GM12875 (cell line): ENCODE data around the gene MS4A18.

ENCODE experiments used
- H3K4me3 ChIP-seq: one replicate; pipeline ENCODE4 v1.5.1; 2011; ENCODE audit warnings: low read depth, low read length, control low read depth
- CTCF ChIP-seq: IDR thresholded peaks from 2 replicates; pipeline ENCODE4 v1.5.1; 2011; ENCODE audit warnings: low read depth, mild to moderate bottlenecking, control low read depth, inconsistent platforms, low read length, moderate library complexity, borderline replicate concordance; ENCODE audit not compliant: insufficient read depth

The MS4A18 gene

GRCh38 chr11:60717956-60718355, 6.6 kb upstream of the MS4A18 start:
- TF ChIP-seq CTCF, result no peak
- H3K4me3 ChIP-seq, result no peak overlapping the region

DNA sequence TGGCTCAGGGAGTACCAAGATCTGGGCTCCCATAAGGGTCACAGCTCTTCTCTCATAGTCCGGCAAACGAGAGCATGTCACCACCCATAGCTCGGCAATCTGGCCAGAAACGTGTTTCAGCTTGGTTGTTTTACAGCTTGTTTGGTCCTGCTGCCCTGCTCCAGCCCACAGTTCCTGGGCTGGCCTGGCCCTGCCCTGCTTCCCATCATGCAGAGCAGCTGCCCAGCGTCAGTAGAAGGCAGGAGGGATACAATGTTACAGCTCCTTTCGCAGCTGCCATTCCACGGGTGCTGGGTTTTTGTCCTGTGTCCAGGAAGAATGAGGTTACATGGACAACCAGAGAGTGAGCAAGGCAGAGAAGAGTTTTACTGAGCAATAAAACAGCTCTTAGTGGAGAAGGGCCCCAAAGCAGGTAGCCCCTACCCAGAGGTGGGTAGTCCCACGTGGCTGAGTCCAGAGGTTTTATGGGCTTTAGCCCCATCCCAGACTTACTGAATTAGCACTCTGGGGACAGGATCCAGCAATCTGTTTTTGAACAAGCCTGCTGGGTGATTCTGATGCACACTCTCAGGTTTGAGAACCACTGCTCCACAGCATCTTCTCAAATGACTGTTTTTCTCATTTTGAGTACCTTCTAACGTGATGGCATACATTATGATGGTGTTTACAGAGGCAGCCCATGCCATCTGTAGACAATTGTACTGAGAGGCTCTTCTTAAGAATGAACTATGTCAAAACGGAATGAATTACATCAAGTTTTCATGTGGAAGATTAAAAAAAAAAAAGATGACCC, 5.8 kb upstream of the MS4A18 start:
- H3K4me3 ChIP-seq, result no peak overlapping the region
- TF ChIP-seq CTCF, result no peak

DNA sequence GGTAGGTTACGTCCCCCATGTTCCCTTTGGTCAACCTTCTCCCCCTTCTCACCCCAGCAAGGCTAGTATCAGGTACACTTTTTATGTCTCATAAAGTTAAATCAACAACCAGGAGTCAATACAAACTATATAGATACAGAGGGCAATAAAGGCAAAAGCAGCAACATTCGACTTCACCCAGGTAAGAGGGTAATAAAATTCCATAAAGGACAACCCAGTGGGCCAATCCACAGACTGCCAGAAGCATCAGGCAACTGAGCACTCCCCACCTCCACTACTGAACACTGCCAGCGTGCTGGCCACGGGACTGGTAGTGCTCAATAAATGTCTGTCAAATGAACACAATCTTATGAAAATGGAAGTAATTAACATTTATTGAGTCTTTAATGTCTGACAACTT, 5.1 kb upstream of the MS4A18 start:
- H3K4me3 ChIP-seq, result no peak overlapping the region
- TF ChIP-seq CTCF, result no peak

- TF ChIP-seq CTCF, result no peak
- H3K4me3 ChIP-seq, result no peak overlapping the region
Measured at GRCh38 chr11:60720460-60720859, 4.1 kb upstream of the MS4A18 start.

- no peak for TF ChIP-seq CTCF
- no peak overlapping the region for H3K4me3 ChIP-seq
Measured at GRCh38 chr11:60725592-60725991, 1.1 kb downstream of the MS4A18 start.

DNA sequence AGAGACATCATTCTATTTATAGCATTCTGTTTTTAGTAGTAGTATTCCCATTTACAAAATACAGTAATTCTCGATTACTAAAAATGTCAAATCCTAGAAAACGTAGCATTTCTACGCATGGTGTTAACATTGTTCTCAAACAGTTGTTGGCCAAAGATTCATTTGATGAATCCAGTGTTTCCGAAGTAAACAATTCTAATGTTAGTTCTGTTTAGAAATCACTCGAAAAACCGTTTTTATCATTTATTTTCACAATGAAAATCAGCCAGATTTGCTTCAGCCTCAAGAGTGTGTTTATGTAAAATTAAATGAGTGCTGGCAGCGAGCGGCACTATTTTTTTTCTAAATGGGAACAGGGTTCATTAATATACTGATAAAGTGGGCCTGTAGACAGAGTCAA, 7.1 kb downstream of the MS4A18 start:
- no peak for TF ChIP-seq CTCF

DNA sequence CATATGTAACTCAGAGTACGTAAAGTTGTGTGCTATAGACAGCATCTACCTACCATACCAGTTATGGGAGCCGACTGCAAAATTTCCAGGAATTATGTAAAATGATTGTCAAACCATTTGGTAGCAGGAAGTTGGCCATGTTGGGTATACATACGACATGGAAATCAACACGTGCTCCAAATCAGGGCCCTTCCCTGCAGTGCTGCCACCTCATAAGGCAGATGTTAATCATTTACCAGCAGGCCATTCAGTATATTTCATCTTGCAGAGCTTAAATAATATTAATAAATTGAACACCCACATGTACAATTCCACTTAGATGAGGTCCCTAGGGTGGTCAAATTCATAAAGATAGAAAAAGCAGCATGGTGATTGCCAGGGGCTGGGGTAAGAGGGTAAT, 9.8 kb downstream of the MS4A18 start:
- H3K4me3 ChIP-seq, result no peak overlapping the region
- TF ChIP-seq CTCF, result no peak

More for the DNA sequence above, 7.1 kb downstream of the MS4A18 start:
- no peak overlapping the region for H3K4me3 ChIP-seq
